ENCODE data around the gene SMAD4. TPM values are rescaled to one million over a fixed set of nuclear protein-coding genes. Genes with fewer than 3 reads are reported as not detected.

The SMAD4 gene
- total RNA-seq, 4 donors from 2014 or later = 86.7 to 104 (median 98.6) TPM

DNA sequence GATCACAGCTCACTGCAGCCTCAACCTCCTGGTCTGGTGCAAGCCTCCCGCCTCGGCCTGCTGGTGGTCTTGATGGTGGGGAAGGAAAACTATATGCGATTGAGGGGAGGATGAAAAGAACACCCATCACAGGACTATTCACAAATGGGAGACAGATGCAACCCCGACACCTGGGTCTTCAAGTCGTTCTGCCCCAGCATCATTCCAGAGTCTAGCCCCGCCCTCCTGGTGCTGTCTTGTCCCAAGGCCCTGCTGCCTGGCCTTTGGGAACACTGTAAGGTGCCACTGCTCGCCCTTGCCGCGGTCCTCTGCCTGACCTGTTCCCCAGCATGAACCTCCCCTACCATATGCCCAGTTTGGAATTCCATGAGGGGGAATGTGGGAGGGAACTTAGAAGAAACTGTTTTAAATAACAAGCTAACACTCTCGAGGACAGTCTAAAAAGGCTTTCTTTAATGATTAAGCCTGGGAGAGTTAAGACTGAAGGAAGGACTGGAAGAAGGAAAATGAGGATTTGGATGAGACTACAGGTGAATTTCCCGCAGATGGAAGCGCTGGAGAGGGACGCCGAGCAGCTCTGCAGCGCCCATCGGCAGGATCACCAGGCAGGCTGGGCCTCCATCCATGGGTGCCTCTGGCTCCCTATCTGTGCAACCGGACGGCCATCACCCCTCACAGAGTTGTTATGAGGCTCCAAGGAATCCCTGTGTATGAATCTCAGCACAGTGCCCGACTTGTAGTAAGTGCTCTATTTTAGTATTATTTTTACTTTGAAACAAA is 92.4 kb downstream of the SMAD4 start:
- TF ChIP-seq, protein P1, sequence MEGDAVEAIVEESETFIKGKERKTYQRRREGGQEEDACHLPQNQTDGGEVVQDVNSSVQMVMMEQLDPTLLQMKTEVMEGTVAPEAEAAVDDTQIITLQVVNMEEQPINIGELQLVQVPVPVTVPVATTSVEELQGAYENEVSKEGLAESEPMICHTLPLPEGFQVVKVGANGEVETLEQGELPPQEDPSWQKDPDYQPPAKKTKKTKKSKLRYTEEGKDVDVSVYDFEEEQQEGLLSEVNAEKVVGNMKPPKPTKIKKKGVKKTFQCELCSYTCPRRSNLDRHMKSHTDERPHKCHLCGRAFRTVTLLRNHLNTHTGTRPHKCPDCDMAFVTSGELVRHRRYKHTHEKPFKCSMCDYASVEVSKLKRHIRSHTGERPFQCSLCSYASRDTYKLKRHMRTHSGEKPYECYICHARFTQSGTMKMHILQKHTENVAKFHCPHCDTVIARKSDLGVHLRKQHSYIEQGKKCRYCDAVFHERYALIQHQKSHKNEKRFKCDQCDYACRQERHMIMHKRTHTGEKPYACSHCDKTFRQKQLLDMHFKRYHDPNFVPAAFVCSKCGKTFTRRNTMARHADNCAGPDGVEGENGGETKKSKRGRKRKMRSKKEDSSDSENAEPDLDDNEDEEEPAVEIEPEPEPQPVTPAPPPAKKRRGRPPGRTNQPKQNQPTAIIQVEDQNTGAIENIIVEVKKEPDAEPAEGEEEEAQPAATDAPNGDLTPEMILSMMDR (IDR thresholded peaks at IDR 0.05) = no peak
- DNase-seq (ENCODE audit: low spot score) = no peak
- ATAC-seq (ENCODE audit: low FRiP score) = no peak

DNA sequence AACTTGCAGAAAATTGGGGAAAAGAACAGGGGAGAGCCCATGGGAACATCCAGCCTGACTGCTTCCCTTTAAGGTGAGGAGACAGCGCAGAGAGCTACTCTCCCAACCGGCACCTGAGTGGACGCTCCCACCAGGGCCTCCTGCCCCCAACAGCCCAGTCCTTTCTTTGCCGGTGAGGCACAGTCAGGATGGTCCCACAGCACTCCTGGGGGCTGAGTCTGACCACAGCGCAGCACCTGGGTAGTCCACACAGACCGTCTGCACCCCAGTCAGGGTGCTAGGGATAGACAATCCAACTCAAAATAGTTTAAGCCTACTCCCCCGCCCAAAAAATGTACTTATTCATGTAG is 93.0 kb downstream of the SMAD4 start:
- ATAC-seq (ENCODE audit: low FRiP score) (no peak), DNase-seq (ENCODE audit: low spot score) (no peak)
- TF ChIP-seq, protein P1 (IDR thresholded peaks at IDR 0.05) = no peak

DNA sequence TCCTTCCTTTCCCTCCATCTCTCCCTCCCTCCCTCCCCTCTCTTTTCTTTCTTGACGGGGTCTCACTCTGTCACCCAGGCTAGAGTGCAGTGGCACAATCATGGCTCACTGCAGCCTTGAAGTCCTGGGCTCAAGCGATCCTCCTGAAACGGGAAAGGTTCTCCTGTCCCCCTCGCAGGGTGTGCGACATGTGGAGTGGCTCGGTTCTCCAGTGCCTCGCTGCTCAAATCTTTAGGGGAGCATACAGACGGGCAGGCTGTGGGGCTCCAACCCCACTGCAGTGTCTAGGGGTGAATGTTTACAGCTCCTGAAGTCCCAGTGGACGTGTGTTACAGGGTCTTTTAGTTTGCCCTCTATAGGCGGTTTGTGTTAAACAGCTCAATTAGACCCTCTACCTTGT is 93.5 kb downstream of the SMAD4 start:
- TF ChIP-seq, protein P1 (IDR thresholded peaks at IDR 0.05) = no peak
- no peak for ATAC-seq (ENCODE audit: low FRiP score)
- DNase-seq (ENCODE audit: low spot score) = no peak

DNA sequence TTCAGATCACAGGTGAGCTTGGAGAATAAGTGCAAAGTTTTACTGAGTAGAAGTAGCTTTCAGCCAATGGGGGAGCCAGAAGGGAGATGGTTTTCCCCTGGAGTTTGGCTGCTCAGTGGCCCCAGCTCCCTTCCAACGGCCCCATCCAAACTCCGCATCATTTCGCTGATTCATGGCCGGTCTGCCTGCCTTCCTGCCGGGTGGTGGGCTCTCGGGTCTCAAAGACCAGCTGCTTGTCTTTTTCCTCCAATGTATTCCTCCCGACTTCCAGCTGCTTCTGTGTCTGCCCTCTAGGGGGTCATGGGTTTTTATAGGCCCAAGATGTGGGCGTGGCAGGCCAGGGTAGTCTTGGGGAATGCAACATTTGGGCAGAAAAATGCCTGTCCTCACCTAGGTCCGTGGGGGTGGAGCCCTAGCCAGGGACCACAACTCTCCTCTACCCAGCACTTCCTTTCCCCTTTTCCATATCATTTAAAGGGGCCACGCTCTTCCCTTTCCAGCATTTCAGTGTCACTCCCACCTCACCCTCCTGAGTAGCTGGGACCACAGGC is 94.0 kb downstream of the SMAD4 start:
- ATAC-seq (ENCODE audit: low FRiP score) (no peak), DNase-seq (ENCODE audit: low spot score) (no peak)
- TF ChIP-seq, protein P1 (IDR thresholded peaks at IDR 0.05) = no peak

GRCh38 chr18:51125976-51126375 is 96.0 kb downstream of the SMAD4 start:
- no peak for DNase-seq (ENCODE audit: low spot score)
- ATAC-seq (ENCODE audit: low FRiP score) = no peak
- TF ChIP-seq, protein P1 (IDR thresholded peaks at IDR 0.05) = no peak

DNA sequence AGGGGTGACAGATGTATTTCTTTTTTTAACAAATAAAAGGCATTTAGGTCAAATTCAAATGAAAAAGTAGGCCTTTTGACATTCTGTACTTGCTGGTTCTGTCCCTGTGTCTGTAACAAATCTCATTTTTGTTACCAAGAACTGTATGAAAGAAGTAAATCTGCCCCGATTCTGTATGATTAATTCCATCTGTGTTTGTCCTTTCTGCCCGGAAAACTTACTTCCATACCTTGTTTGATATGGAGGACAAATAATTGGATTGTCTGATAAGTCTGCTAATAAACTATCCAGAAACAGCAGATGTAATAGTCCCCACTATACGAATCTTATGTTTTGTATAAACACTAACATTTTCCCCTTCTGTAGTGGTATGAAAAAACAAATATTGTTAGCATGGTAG is 97.7 kb downstream of the SMAD4 start:
- no peak for DNase-seq (ENCODE audit: low spot score)
- ATAC-seq (ENCODE audit: low FRiP score) = no peak
- TF ChIP-seq, protein P1 (IDR thresholded peaks at IDR 0.05) = no peak

GRCh38 chr18:51128533-51128932 is 98.5 kb downstream of the SMAD4 start:
- no peak for DNase-seq (ENCODE audit: low spot score)
- no peak for ATAC-seq (ENCODE audit: low FRiP score)
- TF ChIP-seq, protein P1 (IDR thresholded peaks at IDR 0.05) = no peak

Data from omental fat pad (tissue), 4 donors.